ENCODE measurements around the gene GREB1L. TPM values are rescaled to one million over a fixed set of nuclear protein-coding genes. Genes with fewer than 3 reads are reported as not detected.
A peak's percentile ranks its signal among the peaks of the same experiment; 100 is the strongest.
"Not testable (repeated sequence)": the region's sequence is repeated elsewhere in the genome, so short reads cannot be mapped to it uniquely, and the experiment has no call there.

Gene GREB1L
- 0.05 TPM for polyA plus RNA-seq

GRCh38 chr18:21242141-21242779 is at the start of gene GREB1L:
GREB1L (plus strand) TSS chr18:21242232; CDS start chr18:21383519, 141,287 bp downstream.
- H3K36me3 Mint-ChIP-seq: peaks cover 1% of the 10 kb centered on the region
- H3K4me1 Mint-ChIP-seq: peaks cover 0 to 7% (median 3%) of the 10 kb centered on the region in 3 donors
- peaks cover 45% of the 10 kb centered on the region for H3K27me3 Mint-ChIP-seq
- H3K9me3 Mint-ChIP-seq: peaks cover 0 to 2% (median 0%) of the 10 kb centered on the region in 3 donors
- peak within 1 kb of the TSS in 3 of 4 donors; percentile 25 to 77 (median 63) for H3K4me3 Mint-ChIP-seq
- H3K27ac Mint-ChIP-seq: no peak within 1 kb of the TSS

- H3K4me3 Mint-ChIP-seq: no peak overlapping the region
- H3K9me3 Mint-ChIP-seq: no peaks in the 10 kb centered on the region
- H3K4me1 Mint-ChIP-seq: no peaks in the 10 kb centered on the region
- no peaks in the 10 kb centered on the region for H3K36me3 Mint-ChIP-seq
- H3K27me3 Mint-ChIP-seq: peaks cover 9% of the 10 kb centered on the region
- no peak overlapping the region for H3K27ac Mint-ChIP-seq
Observed at GRCh38 chr18:21192308-21192624, 49.8 kb upstream of the GREB1L start.

GRCh38 chr18:21194871-21195771 is 46.9 kb upstream of the GREB1L start:
- Mint-ChIP-seq H3K4me3 (no peak overlapping the region), H3K9me3 (no peaks in the 10 kb centered on the region), H3K4me1 (no peaks in the 10 kb centered on the region), H3K27ac (no peak overlapping the region), H3K36me3 (no peaks in the 10 kb centered on the region), H3K27me3 (peaks cover 8% of the 10 kb centered on the region)

- Mint-ChIP-seq H3K9me3 (no peaks in the 10 kb centered on the region), H3K27me3 (peaks cover 7% of the 10 kb centered on the region), H3K36me3 (no peaks in the 10 kb centered on the region), H3K27ac (no peak overlapping the region), H3K4me1 (no peaks in the 10 kb centered on the region), H3K4me3 (no peak overlapping the region)
Observed at GRCh38 chr18:21196426-21196825, 45.6 kb upstream of the GREB1L start.

- Mint-ChIP-seq H3K27me3 (no peaks in the 10 kb centered on the region), H3K4me3 (no peak overlapping the region), H3K27ac (no peak overlapping the region), H3K9me3 (no peaks in the 10 kb centered on the region), H3K4me1 (no peaks in the 10 kb centered on the region), H3K36me3 (no peaks in the 10 kb centered on the region)
Observed at GRCh38 chr18:21203126-21203525, 38.9 kb upstream of the GREB1L start.

GRCh38 chr18:21203542-21204241 is 38.3 kb upstream of the GREB1L start:
- Mint-ChIP-seq H3K9me3 (no peaks in the 10 kb centered on the region), H3K4me1 (no peaks in the 10 kb centered on the region), H3K27ac (no peak overlapping the region), H3K27me3 (no peaks in the 10 kb centered on the region), H3K4me3 (no peak overlapping the region), H3K36me3 (no peaks in the 10 kb centered on the region)

- H3K27me3 Mint-ChIP-seq: no peaks in the 10 kb centered on the region
- no peaks in the 10 kb centered on the region for H3K9me3 Mint-ChIP-seq
- H3K27ac Mint-ChIP-seq: no peak overlapping the region
- H3K4me3 Mint-ChIP-seq: no peak overlapping the region
- no peaks in the 10 kb centered on the region for H3K4me1 Mint-ChIP-seq
- H3K36me3 Mint-ChIP-seq: no peaks in the 10 kb centered on the region
Observed at GRCh38 chr18:21205695-21206094, 36.3 kb upstream of the GREB1L start.

GRCh38 chr18:21210278-21210677 is 31.8 kb upstream of the GREB1L start:
- no peaks in the 10 kb centered on the region for H3K4me1 Mint-ChIP-seq
- H3K4me3 Mint-ChIP-seq: no peak overlapping the region
- H3K27ac Mint-ChIP-seq: no peak overlapping the region
- H3K9me3 Mint-ChIP-seq: no peaks in the 10 kb centered on the region
- H3K36me3 Mint-ChIP-seq: peaks cover 1% of the 10 kb centered on the region
- H3K27me3 Mint-ChIP-seq: no peaks in the 10 kb centered on the region

GRCh38 chr18:21210784-21211183 is 31.2 kb upstream of the GREB1L start:
- Mint-ChIP-seq H3K27ac (no peak overlapping the region), H3K36me3 (peaks cover 1% of the 10 kb centered on the region), H3K4me1 (no peaks in the 10 kb centered on the region), H3K4me3 (no peak overlapping the region), H3K27me3 (no peaks in the 10 kb centered on the region), H3K9me3 (no peaks in the 10 kb centered on the region)

- not testable (repeated sequence) for H3K27me3 Mint-ChIP-seq, H3K9me3 Mint-ChIP-seq, H3K36me3 Mint-ChIP-seq, H3K4me3 Mint-ChIP-seq, H3K4me1 Mint-ChIP-seq, H3K27ac Mint-ChIP-seq
Observed at GRCh38 chr18:21214409-21214808, 27.6 kb upstream of the GREB1L start.

- Mint-ChIP-seq H3K9me3 (no peaks in the 10 kb centered on the region), H3K27me3 (no peaks in the 10 kb centered on the region), H3K27ac (no peak overlapping the region), H3K4me1 (no peaks in the 10 kb centered on the region), H3K36me3 (peaks cover 1% of the 10 kb centered on the region), H3K4me3 (no peak overlapping the region)
Observed at GRCh38 chr18:21215490-21215889, 26.5 kb upstream of the GREB1L start.

GRCh38 chr18:21218862-21219261 is 23.2 kb upstream of the GREB1L start:
- Mint-ChIP-seq H3K4me3 (no peak overlapping the region), H3K4me1 (no peaks in the 10 kb centered on the region), H3K27me3 (no peaks in the 10 kb centered on the region), H3K9me3 (no peaks in the 10 kb centered on the region), H3K36me3 (peaks cover 1% of the 10 kb centered on the region), H3K27ac (no peak overlapping the region)

GRCh38 chr18:21230436-21230835 is 11.6 kb upstream of the GREB1L start:
- H3K4me1 Mint-ChIP-seq: no peaks in the 10 kb centered on the region
- H3K27ac Mint-ChIP-seq: no peak overlapping the region
- no peak overlapping the region for H3K4me3 Mint-ChIP-seq
- H3K36me3 Mint-ChIP-seq: no peaks in the 10 kb centered on the region
- peaks cover 2% of the 10 kb centered on the region for H3K27me3 Mint-ChIP-seq
- no peaks in the 10 kb centered on the region for H3K9me3 Mint-ChIP-seq

- no peak overlapping the region for H3K27ac Mint-ChIP-seq
- H3K9me3 Mint-ChIP-seq: peaks cover 0 to 2% (median 0%) of the 10 kb centered on the region in 3 donors
- peaks cover 1% of the 10 kb centered on the region for H3K36me3 Mint-ChIP-seq
- peak overlapping the region in 2 of 4 donors; percentile 63 to 77 for H3K4me3 Mint-ChIP-seq
- peaks cover 40% of the 10 kb centered on the region for H3K27me3 Mint-ChIP-seq
- H3K4me1 Mint-ChIP-seq: peaks cover 0 to 7% (median 3%) of the 10 kb centered on the region in 3 donors
Observed at GRCh38 chr18:21241301-21242048, 557 bp upstream of the GREB1L start.
